Mesodermal cell (in vitro differentiated cells): Measurements from ENCODE around the gene PHLPP2.

Experiments used
- H3K27ac ChIP-seq: 2 replicates; pipeline ENCODE4 v1.7.0; 2013; ENCODE audit warnings: mild to moderate bottlenecking, low read depth, low read length, moderate library complexity; ENCODE audit not compliant: severe bottlenecking
- H3K36me3 ChIP-seq: 2 replicates; pipeline ENCODE4 v1.7.1; 2013; ENCODE audit warnings: mild to moderate bottlenecking, low read length, moderate library complexity; ENCODE audit not compliant: control insufficient read depth, insufficient read depth
- H3K4me1 ChIP-seq: one replicate; pipeline ENCODE4 v1.7.1; 2013; ENCODE audit warnings: mild to moderate bottlenecking, low read length; ENCODE audit not compliant: insufficient read depth, control insufficient read depth, poor library complexity, severe bottlenecking
- H3K4me3 ChIP-seq: 2 replicates; pipeline ENCODE4 v1.7.0; 2013; ENCODE audit warnings: low read length, control low read depth, mild to moderate bottlenecking; ENCODE audit not compliant: insufficient read depth, poor library complexity, severe bottlenecking; ENCODE audit errors: extremely low read depth
- H3K9me3 ChIP-seq: 2 replicates; pipeline ENCODE4 v1.7.1; 2013; ENCODE audit warnings: mild to moderate bottlenecking, low read length, moderate library complexity; ENCODE audit not compliant: control insufficient read depth
- WGBS, 2 experiments: methylation state at CpG; one replicate each; pipeline ENCODE4 v1.1.5; 2013; ENCODE audit warnings: missing lambda C conversion rate in 2 of 2; ENCODE audit not compliant: insufficient coverage in 2 of 2; 5-methylcytosine and 5-hydroxymethylcytosine counted together

PHLPP2 gene

GRCh38 chr16:71722801-71723536 lies 1.5 kb downstream of the PHLPP2 start:
- Histone ChIP-seq H3K9me3 (no peaks in the 10 kb centered on the region), H3K36me3 (peaks cover 7% of the 10 kb centered on the region), H3K27ac (peak overlapping the region; percentile 67), H3K4me3 (peak overlapping the region; percentile 63), H3K4me1 (peaks cover 15% of the 10 kb centered on the region)
- 0% methylated on average over 25 to 27 of the region's 59 CpGs for WGBS, 2 experiments

- Histone ChIP-seq H3K4me3 (no peak overlapping the region), H3K9me3 (no peaks in the 10 kb centered on the region), H3K27ac (no peak overlapping the region), H3K4me1 (peaks cover 15% of the 10 kb centered on the region), H3K36me3 (peaks cover 7% of the 10 kb centered on the region)
- WGBS, 2 experiments, result 88 to 96% methylated on average over 4 of the region's 8 CpGs
These were observed 3.3 kb downstream of the PHLPP2 start for GRCh38 chr16:71721066-71721740.

GRCh38 chr16:71712501-71712900 lies 12.0 kb downstream of the PHLPP2 start:
- no peak overlapping the region for H3K27ac ChIP-seq
- peaks cover 19% of the 10 kb centered on the region for H3K36me3 ChIP-seq
- no peaks in the 10 kb centered on the region for H3K9me3 ChIP-seq
- no CpG with 5 or more reads among the region's 1 CpG for WGBS, 2 experiments
- peaks cover 9% of the 10 kb centered on the region for H3K4me1 ChIP-seq
- H3K4me3 ChIP-seq, result no peak overlapping the region

GRCh38 chr16:71711789-71712188 lies 12.7 kb downstream of the PHLPP2 start:
- Histone ChIP-seq H3K4me1 (peaks cover 9% of the 10 kb centered on the region), H3K9me3 (no peaks in the 10 kb centered on the region), H3K36me3 (peaks cover 21% of the 10 kb centered on the region), H3K27ac (no peak overlapping the region), H3K4me3 (no peak overlapping the region)
- WGBS, 2 experiments, result 100% methylated on average over 1 of the region's 3 CpGs; no CpG with 5 or more reads in 1 of the 2 experiments

- Histone ChIP-seq H3K4me3 (no peak overlapping the region), H3K36me3 (peaks cover 17% of the 10 kb centered on the region), H3K9me3 (no peaks in the 10 kb centered on the region), H3K4me1 (peaks cover 9% of the 10 kb centered on the region), H3K27ac (no peak overlapping the region)
- WGBS, 2 experiments, result no CpG with 5 or more reads among the region's 2 CpGs
These were observed 15.2 kb downstream of the PHLPP2 start for GRCh38 chr16:71709229-71709781.

GRCh38 chr16:71708696-71709095 lies 15.8 kb downstream of the PHLPP2 start:
- H3K9me3 ChIP-seq, result no peaks in the 10 kb centered on the region
- H3K4me1 ChIP-seq, result peaks cover 9% of the 10 kb centered on the region
- peaks cover 14% of the 10 kb centered on the region for H3K36me3 ChIP-seq
- H3K27ac ChIP-seq, result no peak overlapping the region
- no peak overlapping the region for H3K4me3 ChIP-seq
- 88% methylated on average over 1 of the region's 2 CpGs; no CpG with 5 or more reads in 1 of the 2 experiments for WGBS, 2 experiments

GRCh38 chr16:71707199-71707598 lies 17.3 kb downstream of the PHLPP2 start:
- peaks cover 9% of the 10 kb centered on the region for H3K4me1 ChIP-seq
- no peaks in the 10 kb centered on the region for H3K9me3 ChIP-seq
- H3K27ac ChIP-seq, result no peak overlapping the region
- H3K36me3 ChIP-seq, result peaks cover 15% of the 10 kb centered on the region
- 82% methylated on average over 4 of the region's 7 CpGs; no CpG with 5 or more reads in 1 of the 2 experiments for WGBS, 2 experiments
- no peak overlapping the region for H3K4me3 ChIP-seq

- WGBS, 2 experiments, result no CpG with 5 or more reads among the region's 2 CpGs
- no peak overlapping the region for H3K27ac ChIP-seq
- no peak overlapping the region for H3K4me3 ChIP-seq
- no peaks in the 10 kb centered on the region for H3K9me3 ChIP-seq
- peaks cover 9% of the 10 kb centered on the region for H3K4me1 ChIP-seq
- peaks cover 15% of the 10 kb centered on the region for H3K36me3 ChIP-seq
These were observed 18.5 kb downstream of the PHLPP2 start for GRCh38 chr16:71706046-71706445.

- Histone ChIP-seq H3K9me3 (no peaks in the 10 kb centered on the region), H3K27ac (no peak overlapping the region), H3K36me3 (peaks cover 42% of the 10 kb centered on the region), H3K4me3 (no peak overlapping the region), H3K4me1 (peaks cover 3% of the 10 kb centered on the region)
- 80 to 88% methylated on average over 1 of the region's 1 CpG for WGBS, 2 experiments
These were observed 21.2 kb downstream of the PHLPP2 start for GRCh38 chr16:71703333-71703732.

GRCh38 chr16:71700831-71701230 lies 23.7 kb downstream of the PHLPP2 start:
- 94 to 98% methylated on average over 3 to 4 of the region's 4 CpGs for WGBS, 2 experiments
- H3K9me3 ChIP-seq, result no peaks in the 10 kb centered on the region
- no peak overlapping the region for H3K27ac ChIP-seq
- peaks cover 42% of the 10 kb centered on the region for H3K36me3 ChIP-seq
- no peaks in the 10 kb centered on the region for H3K4me1 ChIP-seq
- no peak overlapping the region for H3K4me3 ChIP-seq
